GM12865 (cell line): Measurements from ENCODE around the gene DHDDS.

Source experiments
- DNase-seq: peaks from one replicate; pipeline ENCODE4 v3.0.0; 2010; ENCODE audit warnings: low read depth
- H3K4me3 ChIP-seq: 2 replicates; pipeline ENCODE4 v1.5.1; 2011; ENCODE audit warnings: mild to moderate bottlenecking, low read depth, low read length, control low read depth
- CTCF ChIP-seq: IDR thresholded peaks from 2 replicates; pipeline ENCODE4 v1.5.1; 2011; ENCODE audit warnings: low read length, control low read depth, low read depth, inconsistent platforms; ENCODE audit not compliant: insufficient read depth; ENCODE audit errors: missing control alignments

DHDDS gene

GRCh38 chr1:26409191-26409807, 22.8 kb upstream of the DHDDS start:
- no peak overlapping the region for H3K4me3 ChIP-seq
- TF ChIP-seq CTCF, result no peak
- DNase-seq, result no peak

DNA sequence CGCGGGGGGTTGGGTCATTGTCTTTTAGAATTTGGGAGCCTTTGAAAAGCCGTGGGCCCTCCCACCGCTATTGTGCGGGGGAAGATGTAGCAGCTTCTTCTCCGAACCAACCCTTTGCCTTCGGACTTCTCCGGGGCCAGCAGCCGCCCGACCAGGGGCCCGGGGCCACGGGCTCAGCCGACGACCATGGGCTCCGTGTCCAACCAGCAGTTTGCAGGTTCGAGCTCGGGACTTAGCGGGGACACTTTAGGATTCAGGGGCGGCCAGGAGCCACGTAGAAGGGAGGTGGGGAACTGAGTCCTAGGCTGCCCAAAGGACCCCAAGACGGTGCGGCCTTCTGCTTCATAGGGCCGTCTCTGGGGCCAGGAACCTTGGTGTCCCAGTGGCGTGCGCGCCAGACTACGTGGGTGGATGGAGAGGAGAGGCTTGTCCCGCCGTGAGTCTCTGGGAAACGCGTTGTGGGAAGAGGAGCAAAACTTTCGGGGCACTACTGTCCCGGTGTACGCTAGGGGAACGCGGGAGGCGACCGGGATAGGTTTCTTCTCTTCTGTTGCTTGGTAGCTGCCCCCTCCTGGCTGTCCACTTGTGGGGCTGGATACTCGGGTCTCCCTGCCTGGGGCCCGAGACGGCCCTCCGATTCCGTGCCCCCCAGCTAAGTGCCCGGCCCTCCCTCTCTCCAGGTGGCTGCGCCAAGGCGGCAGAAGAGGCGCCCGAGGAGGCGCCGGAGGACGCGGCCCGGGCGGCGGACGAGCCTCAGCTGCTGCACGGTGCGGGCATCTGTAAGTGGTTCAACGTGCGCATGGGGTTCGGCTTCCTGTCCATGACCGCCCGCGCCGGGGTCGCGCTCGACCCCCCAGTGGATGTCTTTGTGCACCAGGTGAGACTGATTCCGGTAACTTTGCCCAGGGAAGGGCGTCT, 21.2 kb upstream of the DHDDS start, which contains the start of gene LIN28A:
Gene LIN28A, plus strand, starts transcription at position 112 of the 918 bp plus-strand sequence. Its CDS starts 75 bp downstream, at position 187.
- no peak for TF ChIP-seq CTCF
- no peak within 1 kb of the TSS for H3K4me3 ChIP-seq
- no peak for DNase-seq

DNA sequence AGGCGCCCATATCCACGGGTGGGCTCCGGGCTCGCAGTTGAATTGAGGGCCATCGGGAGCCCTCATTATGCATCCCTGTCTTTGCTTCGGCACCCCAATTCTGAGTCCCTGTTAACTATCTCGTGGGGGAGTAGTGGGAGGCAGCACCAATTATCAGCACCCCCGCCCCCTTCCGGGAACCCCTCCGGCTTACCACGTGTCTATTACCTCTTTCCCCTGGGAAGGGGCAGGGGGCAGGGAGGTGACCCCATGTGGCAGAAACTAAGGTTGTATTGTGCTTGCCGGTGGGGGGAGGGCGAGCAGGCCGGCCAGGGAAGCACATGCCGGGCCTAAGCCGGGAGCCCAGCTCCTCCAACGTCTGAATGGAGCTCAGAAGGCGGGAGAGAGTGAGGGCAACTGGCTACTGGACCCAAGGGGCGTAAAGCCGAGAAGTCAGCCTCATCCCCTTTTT, 20.5 kb upstream of the DHDDS start:
- no peak for DNase-seq
- TF ChIP-seq CTCF, result no peak
- no peak overlapping the region for H3K4me3 ChIP-seq

DNA sequence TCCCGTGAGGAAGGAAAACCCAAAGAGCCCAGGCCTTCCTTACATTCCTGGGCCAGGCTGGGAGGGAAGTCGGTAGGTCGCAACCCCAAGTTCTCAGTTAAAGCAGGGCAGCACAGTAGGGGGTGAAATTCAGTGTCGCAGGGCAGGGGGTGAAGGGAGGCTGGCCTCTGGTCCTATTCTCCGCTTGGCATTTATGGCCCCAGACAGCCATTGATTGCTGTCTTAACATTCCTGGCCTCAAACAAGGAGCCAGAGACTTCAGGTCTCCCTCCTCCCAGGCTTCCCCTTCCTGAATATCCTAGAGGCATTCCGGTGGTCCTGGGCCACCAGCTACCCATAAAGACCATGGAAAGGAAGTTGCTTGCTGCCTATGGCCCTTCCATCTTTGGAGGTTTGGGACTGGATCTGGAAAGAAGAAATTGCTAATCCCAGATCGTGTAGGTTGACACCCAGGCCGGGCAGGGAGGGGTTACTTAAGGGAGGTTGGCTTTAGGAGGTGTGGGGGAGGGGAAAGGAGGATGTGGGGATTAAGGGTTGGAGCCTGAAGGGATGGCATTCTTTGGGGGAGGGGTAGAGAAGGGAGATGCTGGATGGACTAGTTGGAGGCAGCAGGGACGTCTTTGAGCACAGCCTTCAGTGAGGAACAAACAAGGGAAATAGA, 19.8 kb upstream of the DHDDS start:
- no peak overlapping the region for H3K4me3 ChIP-seq
- no peak for DNase-seq
- TF ChIP-seq CTCF, result no peak

DNA sequence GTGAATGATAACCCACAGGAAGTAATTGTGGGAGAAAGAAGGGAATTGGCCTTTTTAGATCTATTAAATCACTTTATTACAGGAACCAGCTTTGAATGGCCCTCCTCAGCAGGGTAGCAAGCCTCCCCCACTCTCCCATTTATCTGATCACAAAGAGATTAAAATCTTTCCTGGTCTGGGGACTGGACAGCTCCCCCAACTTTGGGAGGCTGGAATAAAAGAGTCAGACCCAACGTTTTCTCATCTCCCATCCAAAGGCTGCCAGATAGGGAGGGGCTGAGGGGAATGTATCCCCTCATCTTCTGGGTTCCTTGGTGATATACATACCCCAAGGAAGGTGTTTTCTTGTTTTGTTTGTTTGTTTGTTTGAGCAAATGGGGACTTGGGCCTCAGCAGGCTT, 19.1 kb upstream of the DHDDS start:
- no peak for TF ChIP-seq CTCF
- DNase-seq, result no peak
- no peak overlapping the region for H3K4me3 ChIP-seq

DNA sequence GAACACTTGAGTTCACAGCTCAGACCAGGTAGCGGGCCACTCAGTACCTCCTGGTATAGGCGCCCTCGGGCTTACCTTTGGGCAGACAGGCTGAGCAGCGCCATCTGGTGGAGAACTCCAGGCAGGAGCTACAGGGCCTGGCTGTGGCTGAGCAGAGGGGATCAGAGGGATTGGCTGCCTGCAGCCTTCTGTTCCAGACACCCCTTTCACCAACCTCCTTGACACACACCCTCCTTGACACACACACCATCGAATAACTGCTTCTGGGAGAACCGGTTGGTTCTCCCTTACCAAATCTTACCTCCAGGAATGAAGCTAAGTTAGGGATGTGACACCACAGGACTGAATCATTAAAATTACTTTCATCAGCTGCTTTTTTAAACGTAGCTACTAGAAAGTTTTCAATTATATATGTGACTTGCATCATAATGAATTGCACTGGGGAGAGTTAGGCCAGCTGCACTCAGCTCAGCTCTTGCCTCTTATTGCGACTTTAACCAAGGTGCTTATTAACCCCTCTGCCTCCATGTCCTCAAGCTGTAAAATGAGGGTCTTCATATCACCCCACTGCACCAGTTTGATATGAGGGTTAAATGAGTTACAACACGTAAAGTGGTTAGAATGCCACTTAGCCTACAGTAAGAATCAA, 14.9 kb upstream of the DHDDS start:
- DNase-seq, result peak; percentile 86
- no peak overlapping the region for H3K4me3 ChIP-seq
- TF ChIP-seq CTCF, result peak; percentile 97
